HCT116 (cell line): Measurements from ENCODE around the gene LMO7. TPM values are rescaled to one million over a fixed set of nuclear protein-coding genes. Genes with fewer than 3 reads are reported as not detected.

ENCODE experiments used
- ATAC-seq: fragments of 200-7000 bp; cut with Tn5 transposase; 2 replicates; pipeline ENCODE4 v1.9.1; 2020; ENCODE audit warnings: mild to moderate bottlenecking, moderate library complexity
- BruUV-seq: library from RNA; stranded (reverse); fragments of 400-500 nt; replicated peaks from 2 replicates; lab custom pipeline; 2021; lab: Mats Ljungman, UMichigan
- CTCF ChIA-PET: fragments of 300-600 bp; sonication (Branson Sonifier 250); formaldehyde crosslinking; loops from one replicate; lab custom pipeline; 2021; ENCODE audit warnings: antibody characterized with exemption; lab: Charles Lee
- POLR2A ChIA-PET: fragments of 300-600, 350-600 bp; sonication (Branson Sonifier 250); formaldehyde crosslinking; loops from one replicate; lab custom pipeline; 2021; ENCODE audit warnings: antibody characterized with exemption; lab: Charles Lee
- RAD21 ChIA-PET, 2 experiments: fragments of 300-600 bp; sonication (Branson Sonifier 250); formaldehyde crosslinking; loops; one replicate each; lab custom pipeline; 2023; ENCODE audit warnings: low total read pairs in 2 of 2; ENCODE audit not compliant: uncharacterized antibody in 2 of 2, unreplicated experiment in 2 of 2, low non-redundant PET in 1 of 2; lab: Charles Lee
- DNase-seq: peaks from one replicate; pipeline ENCODE4 v3.0.0-alpha.2; 2010; ENCODE audit warnings: low read depth, low spot score
- H2AFZ ChIP-seq: fragments of 200-600 bp; shearing (Covaris generic), sonication (generic); 2 replicates; pipeline ENCODE4 v1.6.1; 2017; ENCODE audit warnings: low read depth, mixed run types, mixed read lengths, antibody characterized with exemption, low read length; ENCODE audit not compliant: poor library complexity, severe bottlenecking
- H3K27ac ChIP-seq: 2 replicates; pipeline ENCODE4 v1.5.1; 2012; ENCODE audit warnings: low read depth, low read length
- H3K27me3 ChIP-seq: fragments of 200-600 bp; sonication (generic); 2 replicates; pipeline ENCODE4 v1.6.1; 2016; ENCODE audit warnings: mixed run types, low read length, mixed read lengths; ENCODE audit not compliant: insufficient read depth
- H3K36me3 ChIP-seq, 2 experiments: fragments of 200-500 bp in 1 of 2; fragments of 200-600 bp in 1 of 2; sonication (Bioruptor generic) in 1 of 2; sonication (generic) in 1 of 2; 2 replicates each; pipeline versions ENCODE4 v1.5.1 to v1.6.1; 2014 to 2016; ENCODE audit warnings: low read length in 2 of 2, inconsistent platforms in 1 of 2, mixed read lengths in 1 of 2, mixed run types in 1 of 2; ENCODE audit not compliant: insufficient read depth in 2 of 2, control insufficient read depth in 1 of 2
- H3K4me1 ChIP-seq, 2 experiments: fragments of 200-600 bp in 1 of 2; sonication (generic) in 1 of 2; 2 replicates each; pipeline versions ENCODE4 v1.5.1 to v1.6.1; 2012 to 2017; ENCODE audit warnings: low read length in 2 of 2, inconsistent platforms in 1 of 2, mild to moderate bottlenecking in 1 of 2, mixed read lengths in 1 of 2, mixed run types in 1 of 2, moderate library complexity in 1 of 2; ENCODE audit not compliant: insufficient read depth in 2 of 2, control insufficient read depth in 1 of 2
- H3K4me2 ChIP-seq: fragments of 200-600 bp; sonication (generic); 2 replicates; pipeline ENCODE4 v1.6.1; 2017; ENCODE audit warnings: mixed run types, low read length, mixed read lengths
- H3K4me3 ChIP-seq, 2 experiments: fragments of 200-600 bp in 1 of 2; sonication (generic) in 1 of 2; replicated peaks in 1 of 2; 2 replicates each; pipeline ENCODE4 v1.5.1; 2011 to 2016; ENCODE audit warnings: low read length in 2 of 2, control low read depth in 1 of 2, low read depth in 1 of 2, mild to moderate bottlenecking in 1 of 2, mixed read lengths in 1 of 2, mixed run types in 1 of 2
- H3K79me2 ChIP-seq: fragments of 200-600 bp; sonication (generic); 2 replicates; pipeline ENCODE4 v1.6.1; 2017; ENCODE audit warnings: mild to moderate bottlenecking, mixed run types, low read length, moderate library complexity, mixed read lengths; ENCODE audit not compliant: insufficient read depth
- H3K9ac ChIP-seq: fragments of 200-600 bp; sonication (generic); 2 replicates; pipeline ENCODE4 v1.6.1; 2016; ENCODE audit warnings: low read length, mixed read lengths
- H3K9me2 ChIP-seq: fragments of 200-600 bp; sonication (generic), shearing (Covaris generic); 2 replicates; pipeline ENCODE4 v1.6.1; 2017; ENCODE audit warnings: mixed run types, mild to moderate bottlenecking, moderate library complexity; ENCODE audit not compliant: insufficient read depth
- H3K9me3 ChIP-seq, 2 experiments: fragments of 200-500 bp in 1 of 2; fragments of 200-600 bp in 1 of 2; sonication (Bioruptor generic) in 1 of 2; sonication (generic) in 1 of 2; 2 replicates each; pipeline ENCODE4 v1.6.1; 2014 to 2017; ENCODE audit warnings: low read length in 2 of 2, mixed read lengths in 2 of 2, inconsistent platforms in 1 of 2, low read depth in 1 of 2, mild to moderate bottlenecking in 1 of 2, mixed run types in 1 of 2, moderate library complexity in 1 of 2; ENCODE audit not compliant: control insufficient read depth in 1 of 2, insufficient read depth in 1 of 2
- H4K20me1 ChIP-seq: fragments of 200-600 bp; sonication (generic), shearing (Covaris generic); 2 replicates; pipeline ENCODE4 v1.6.1; 2017; ENCODE audit warnings: mixed run types, mild to moderate bottlenecking, moderate library complexity; ENCODE audit not compliant: insufficient read depth
- CBX3 ChIP-seq: IDR thresholded peaks from 2 replicates; pipeline ENCODE4 v1.6.1; 2012; ENCODE audit warnings: low read depth
- CEBPB ChIP-seq: IDR thresholded peaks from 2 replicates; pipeline ENCODE4 v1.6.1; 2012; ENCODE audit warnings: low read depth
- CTCF ChIP-seq, 3 experiments: fragments of 200-600 bp in 1 of 3; sonication (generic) in 1 of 3; IDR thresholded peaks in 2 of 3; conservative IDR thresholded peaks in 1 of 3; 2 replicates each; pipeline ENCODE4 v1.5.1; 2012 to 2017; ENCODE audit warnings: low read depth in 2 of 3, low read length in 2 of 3, antibody characterized with exemption in 1 of 3, borderline replicate concordance in 1 of 3, control low read depth in 1 of 3, mild to moderate bottlenecking in 1 of 3, mixed read lengths in 1 of 3, mixed run types in 1 of 3, moderate library complexity in 1 of 3; ENCODE audit not compliant: insufficient read depth in 1 of 3
- EGR1 ChIP-seq: IDR thresholded peaks from 2 replicates; pipeline ENCODE4 v1.6.1; 2012; ENCODE audit warnings: low read depth
- EZH2 ChIP-seq: fragments of 200-600 bp; sonication (generic); IDR thresholded peaks from 2 replicates; pipeline ENCODE4 v1.6.1; 2017; ENCODE audit warnings: antibody characterized with exemption, mixed run types
- FOSL1 ChIP-seq: IDR thresholded peaks from 2 replicates; pipeline ENCODE4 v1.6.1; 2012; ENCODE audit warnings: low read depth
- JUND ChIP-seq: IDR thresholded peaks from 2 replicates; pipeline ENCODE4 v1.6.1; 2012
- MAX ChIP-seq: IDR thresholded peaks from 2 replicates; pipeline ENCODE4 v1.6.1; 2012
- POLR2A ChIP-seq: IDR thresholded peaks from 2 replicates; pipeline ENCODE4 v1.7.0; 2011; ENCODE audit warnings: borderline replicate concordance; ENCODE audit not compliant: insufficient read depth, insufficient read length; ENCODE audit errors: extremely low read depth
- POLR2AphosphoS5 ChIP-seq: IDR thresholded peaks from 2 replicates; pipeline ENCODE4 v1.6.1; 2011; ENCODE audit warnings: mild to moderate bottlenecking, low read depth, low read length, moderate library complexity
- RAD21 ChIP-seq: IDR thresholded peaks from 2 replicates; pipeline ENCODE4 v1.6.1; 2012; ENCODE audit warnings: low read depth, mild to moderate bottlenecking
- REST ChIP-seq: IDR thresholded peaks from 2 replicates; pipeline ENCODE4 v1.6.1; 2012; ENCODE audit warnings: low read depth
- SIN3A ChIP-seq: IDR thresholded peaks from 2 replicates; pipeline ENCODE4 v1.6.1; 2012; ENCODE audit warnings: low read depth
- TCF7L2 ChIP-seq: IDR thresholded peaks from 2 replicates; pipeline ENCODE4 v1.7.0; 2011; ENCODE audit warnings: borderline replicate concordance, inconsistent platforms; ENCODE audit not compliant: insufficient read depth, insufficient read length; ENCODE audit errors: extremely low read depth
- YY1 ChIP-seq: IDR thresholded peaks from 2 replicates; pipeline ENCODE4 v1.6.1; 2011; ENCODE audit warnings: low read length, low read depth, moderate library complexity, mild to moderate bottlenecking; ENCODE audit not compliant: insufficient replicate concordance; ENCODE audit errors: extremely low read depth
- ZNF274 ChIP-seq: fragments of 200-500 bp; sonication (Bioruptor generic); IDR thresholded peaks from 2 replicates; pipeline ENCODE4 v1.6.1; 2014; ENCODE audit warnings: mild to moderate bottlenecking, low read depth, low read length, inconsistent platforms
- intact Hi-C: fragments of 100-400 bp; cut with micrococcal nuclease; formaldehyde crosslinking; loops from 2 replicates; pipeline ENCODE4 v1.10.0; 2022
- total RNA-seq: library from RNA; stranded (reverse); gene quantifications from one replicate; pipeline ENCODE4 v1.2.1, GENCODE V29; 2021; ENCODE audit not compliant: unreplicated experiment

Gene LMO7
- total RNA-seq, 1 experiment from 2014 or later: 8.1 TPM

- no peak for TF ChIP-seq REST
- no peak for TF ChIP-seq POLR2AphosphoS5
- no peak; a peak in 1 of 6 replicates for TF ChIP-seq CTCF (IDR thresholded peaks at IDR 0.05 in 2 of 3, conservative IDR thresholded peaks at IDR 0.05 in 1 of 3; ENCODE audit: borderline replicate concordance in 1 of 3, insufficient read depth in 1 of 3, low read depth in 2 of 3, low read length in 2 of 3)
These were observed 270.2 kb downstream of the LMO7 start (continued) for GRCh38 chr13:75906315-75906714.

- Histone ChIP-seq H3K27me3 (no peaks in the 10 kb centered on the region; the same call in 1 of the 2 replicates), H2AFZ (no peak overlapping the region), H3K79me2 (no peaks in the 10 kb centered on the region), H3K9me3 (no peaks in the 10 kb centered on the region), H3K9me2 (no peaks in the 10 kb centered on the region), H3K4me2 (no peak overlapping the region), H4K20me1 (no peaks in the 10 kb centered on the region), H3K36me3 (no peaks in the 10 kb centered on the region), H3K4me1 (no peaks in the 10 kb centered on the region), H3K9ac (no peak overlapping the region), H3K4me3 (no peak overlapping the region), H3K27ac (no peak overlapping the region)
- POLR2A ChIA-PET: no interaction called here
- BruUV-seq: no TSS peak
- TF ChIP-seq ZNF274 (no peak), JUND (no peak), FOSL1 (no peak), POLR2AphosphoS5 (no peak), MAX (no peak), EZH2 (no peak), CBX3 (no peak), SIN3A (no peak), TCF7L2 (no peak), EGR1 (no peak), POLR2A (no peak), CTCF (IDR thresholded peaks at IDR 0.05 in 2 of 3, conservative IDR thresholded peaks at IDR 0.05 in 1 of 3; ENCODE audit: borderline replicate concordance in 1 of 3, insufficient read depth in 1 of 3, low read depth in 2 of 3, low read length in 2 of 3) (no peak), RAD21 (no peak), CEBPB (no peak), YY1 (no peak)
- RAD21 ChIA-PET: interaction anchor here in 1 of 2 experiments (0.7 kb wide), 1 partner anchor 1330 kb away, joined by 3 read pairs; no protein-coding TSS in a partner anchor
- ATAC-seq: no peak
- DNase-seq: no peak
- intact Hi-C loops: no loop called here
- CTCF ChIA-PET: no interaction called here
These were observed 270.9 kb downstream of the LMO7 start for GRCh38 chr13:75907044-75907443.
